Measurements from ENCODE around the gene MED16. TPM values are rescaled to one million over a fixed set of nuclear protein-coding genes. Genes with fewer than 3 reads are reported as not detected.

Gene MED16
- total RNA-seq, 1 experiment from 2014 or later: 25.9 TPM

DNA sequence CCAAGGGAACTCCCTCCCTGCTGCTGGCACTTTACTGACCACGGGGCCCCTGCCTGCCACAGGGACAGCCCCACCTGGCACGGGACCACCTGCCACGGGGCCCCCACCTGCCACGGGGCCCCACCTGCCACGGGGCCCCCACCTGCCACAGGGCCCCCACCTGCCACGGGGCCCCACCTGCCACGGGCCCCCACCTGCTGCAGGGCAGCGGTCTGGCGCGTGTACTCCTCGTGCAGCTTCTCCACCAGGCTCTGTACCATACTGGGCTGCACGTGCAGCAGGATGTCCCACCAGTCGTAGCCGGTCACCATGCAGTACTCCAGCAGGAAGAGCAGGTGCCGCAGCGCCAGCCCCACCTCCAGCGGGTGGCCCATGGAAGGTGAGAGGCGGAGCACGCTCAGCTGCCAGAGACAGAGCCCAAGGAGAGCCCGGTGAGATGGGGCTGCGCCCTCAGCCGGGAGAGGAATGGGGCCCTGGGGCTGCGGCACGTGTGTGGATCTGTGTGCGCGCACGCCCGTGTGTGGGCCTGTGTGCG is 16.1 kb downstream of the MED16 start:
- ChIA-PET CTCF (no interaction called here), POLR2A (ENCODE audit: unreplicated experiment) (no interaction called here)
- H3K4me2 ChIP-seq (ENCODE audit: low read length): no peak overlapping the region
- TF ChIP-seq EZH2 (IDR thresholded peaks at IDR 0.05; ENCODE audit: low read length, unreplicated experiment) (no peak), EZH2phosphoT487 (IDR thresholded peaks at IDR 0.05; ENCODE audit: borderline replicate concordance, low read length) (no peak)
- TF ChIP-seq, protein P1, sequence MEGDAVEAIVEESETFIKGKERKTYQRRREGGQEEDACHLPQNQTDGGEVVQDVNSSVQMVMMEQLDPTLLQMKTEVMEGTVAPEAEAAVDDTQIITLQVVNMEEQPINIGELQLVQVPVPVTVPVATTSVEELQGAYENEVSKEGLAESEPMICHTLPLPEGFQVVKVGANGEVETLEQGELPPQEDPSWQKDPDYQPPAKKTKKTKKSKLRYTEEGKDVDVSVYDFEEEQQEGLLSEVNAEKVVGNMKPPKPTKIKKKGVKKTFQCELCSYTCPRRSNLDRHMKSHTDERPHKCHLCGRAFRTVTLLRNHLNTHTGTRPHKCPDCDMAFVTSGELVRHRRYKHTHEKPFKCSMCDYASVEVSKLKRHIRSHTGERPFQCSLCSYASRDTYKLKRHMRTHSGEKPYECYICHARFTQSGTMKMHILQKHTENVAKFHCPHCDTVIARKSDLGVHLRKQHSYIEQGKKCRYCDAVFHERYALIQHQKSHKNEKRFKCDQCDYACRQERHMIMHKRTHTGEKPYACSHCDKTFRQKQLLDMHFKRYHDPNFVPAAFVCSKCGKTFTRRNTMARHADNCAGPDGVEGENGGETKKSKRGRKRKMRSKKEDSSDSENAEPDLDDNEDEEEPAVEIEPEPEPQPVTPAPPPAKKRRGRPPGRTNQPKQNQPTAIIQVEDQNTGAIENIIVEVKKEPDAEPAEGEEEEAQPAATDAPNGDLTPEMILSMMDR (conservative IDR thresholded peaks at IDR 0.05; ENCODE audit: low read depth, low read length): no peak
- no peak for ATAC-seq
- H3F3A ChIP-seq (ENCODE audit: low read length, unreplicated experiment): no peaks in the 10 kb centered on the region
- no peaks in the 10 kb centered on the region for H3K9me2 ChIP-seq (replicated peaks; ENCODE audit: low read length)
- H3K36me3 ChIP-seq (ENCODE audit: low read depth, low read length): peaks cover 5% of the 10 kb centered on the region; the same call in 1 of the 2 replicates
- H3K9me3 ChIP-seq (ENCODE audit: low read length): no peaks in the 10 kb centered on the region
- no TSS peak for BruUV-seq (replicated peaks)
- no peak overlapping the region for H3K4me3 ChIP-seq (ENCODE audit: low read length)
- H3K27me3 ChIP-seq (ENCODE audit: low read length): no peaks in the 10 kb centered on the region
- H3K79me2 ChIP-seq (ENCODE audit: low read length): no peaks in the 10 kb centered on the region
- H3K27ac ChIP-seq (ENCODE audit: low read length): no peak overlapping the region
- no peaks in the 10 kb centered on the region for H4K20me1 ChIP-seq (ENCODE audit: low read length)
- intact Hi-C loops (cut with micrococcal nuclease): no loop called here
- no peak for DNase-seq
- no peak overlapping the region for H2AFZ ChIP-seq (ENCODE audit: low read length)
- no peaks in the 10 kb centered on the region for H3K4me1 ChIP-seq (ENCODE audit: insufficient read depth, low read length)
- no peak overlapping the region for H3K9ac ChIP-seq (ENCODE audit: low read length)

DNA sequence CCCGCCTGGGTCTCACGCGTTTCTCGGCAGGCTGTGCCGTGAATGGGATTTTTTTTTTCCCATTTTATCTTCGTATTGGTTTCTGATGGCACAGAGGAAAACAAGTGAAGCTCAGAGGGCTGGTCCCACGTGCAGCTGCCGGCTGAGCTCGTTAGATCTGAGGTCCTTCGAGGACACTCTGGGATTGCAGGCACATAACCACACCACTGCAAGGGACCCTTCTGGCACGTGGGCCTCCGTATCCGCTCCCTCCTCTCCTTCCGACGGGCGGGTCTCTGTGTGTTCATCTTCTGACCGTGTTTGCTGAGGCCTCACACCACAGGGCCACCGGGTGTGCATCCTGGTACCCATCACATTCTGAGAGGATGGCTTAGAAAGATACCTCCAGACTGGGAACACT is 16.9 kb downstream of the MED16 start:
- no peak for DNase-seq
- H3F3A ChIP-seq (ENCODE audit: low read length, unreplicated experiment): no peaks in the 10 kb centered on the region

More for the DNA sequence above, 16.9 kb downstream of the MED16 start:
- no peak overlapping the region for H3K9ac ChIP-seq (ENCODE audit: low read length)
- H3K79me2 ChIP-seq (ENCODE audit: low read length): no peaks in the 10 kb centered on the region
- ChIA-PET CTCF (no interaction called here), POLR2A (ENCODE audit: unreplicated experiment) (interaction anchor here (0.7 kb wide), 2 partner anchors 13 to 167 kb away, joined by 5 to 9 read pairs; no protein-coding TSS in a partner anchor)
- H3K9me3 ChIP-seq (ENCODE audit: low read length): no peaks in the 10 kb centered on the region
- no peak for ATAC-seq
- H3K4me1 ChIP-seq (ENCODE audit: insufficient read depth, low read length): no peaks in the 10 kb centered on the region
- TF ChIP-seq EZH2 (IDR thresholded peaks at IDR 0.05; ENCODE audit: low read length, unreplicated experiment) (no peak), EZH2phosphoT487 (IDR thresholded peaks at IDR 0.05; ENCODE audit: borderline replicate concordance, low read length) (no peak)
- TF ChIP-seq, protein P1 (conservative IDR thresholded peaks at IDR 0.05; ENCODE audit: low read depth, low read length): no peak
- intact Hi-C loops (cut with micrococcal nuclease): no loop called here
- H3K27me3 ChIP-seq (ENCODE audit: low read length): no peaks in the 10 kb centered on the region
- no peak overlapping the region for H2AFZ ChIP-seq (ENCODE audit: low read length)
- no peak overlapping the region for H3K4me3 ChIP-seq (ENCODE audit: low read length)
- no peak overlapping the region for H3K4me2 ChIP-seq (ENCODE audit: low read length)
- BruUV-seq (replicated peaks): no TSS peak
- no peaks in the 10 kb centered on the region for H3K9me2 ChIP-seq (replicated peaks; ENCODE audit: low read length)
- H4K20me1 ChIP-seq (ENCODE audit: low read length): no peaks in the 10 kb centered on the region
- H3K36me3 ChIP-seq (ENCODE audit: low read depth, low read length): no peaks in the 10 kb centered on the region; the same call in 1 of the 2 replicates
- no peak overlapping the region for H3K27ac ChIP-seq (ENCODE audit: low read length)
